ENCODE results near the gene ZNF253. TPM values are rescaled to one million over a fixed set of nuclear protein-coding genes. Genes with fewer than 3 reads are reported as not detected.
"Not testable (repeated sequence)": the region's sequence is repeated elsewhere in the genome, so short reads cannot be mapped to it uniquely, and the experiment has no call there.

The ZNF253 gene
- total RNA-seq, 1 experiment from 2014 or later, result 1.8 TPM

- intact Hi-C loops (cut with micrococcal nuclease), result loop anchor here (1.0 kb wide), 1 partner anchor 124 kb away; no protein-coding TSS in a partner anchor
- CTCF ChIA-PET, result no interaction called here
- no peak for DNase-seq (ENCODE audit: unreplicated experiment)
- BruUV-seq (replicated peaks), result no TSS peak
- TF ChIP-seq CTCF (IDR thresholded peaks at IDR 0.05; ENCODE audit: unreplicated experiment), result no peak
- Mint-ChIP-seq H3K36me3 (ENCODE audit: insufficient read depth, unreplicated experiment) (no peaks in the 10 kb centered on the region), H3K27ac (ENCODE audit: low read depth, unreplicated experiment) (peak overlapping the region; percentile 80), H3K4me1 (ENCODE audit: insufficient read depth, unreplicated experiment) (no peaks in the 10 kb centered on the region), H3K9me3 (ENCODE audit: unreplicated experiment) (peaks cover 28% of the 10 kb centered on the region), H3K27me3 (ENCODE audit: insufficient read depth, unreplicated experiment) (no peaks in the 10 kb centered on the region), H3K4me3 (ENCODE audit: unreplicated experiment) (peak overlapping the region; percentile 77)
- POLR2A ChIA-PET, result interaction anchor here (1.4 kb wide), 1 partner anchor 33 kb away, joined by 5 read pairs; no protein-coding TSS in a partner anchor
Observed at GRCh38 chr19:19900139-19900728, 34.6 kb downstream of the ZNF253 start.

GRCh38 chr19:19900729-19901444 is 35.2 kb downstream of the ZNF253 start, which contains the start of gene ZNF93:
TSS of gene ZNF93 (plus strand) at chr19:19900946. CDS start at chr19:19901089, 143 bp downstream.
- TF ChIP-seq CTCF (IDR thresholded peaks at IDR 0.05; ENCODE audit: unreplicated experiment), result no peak
- TSS peak; percentile 35 for BruUV-seq (replicated peaks)
- intact Hi-C loops (cut with micrococcal nuclease), result loop anchor here (1.0 kb wide), 1 partner anchor 125 kb away; no protein-coding TSS in a partner anchor
- H3K4me3 Mint-ChIP-seq (ENCODE audit: unreplicated experiment), result peak within 1 kb of the TSS; percentile 77
- DNase-seq (ENCODE audit: unreplicated experiment), result peak; percentile 83
- CTCF ChIA-PET, result no interaction called here
- POLR2A ChIA-PET, result interaction anchor here (1.4 kb wide), 1 partner anchor 34 kb away, joined by 5 read pairs; no protein-coding TSS in a partner anchor
- H3K27ac Mint-ChIP-seq (ENCODE audit: low read depth, unreplicated experiment), result peak within 1 kb of the TSS; percentile 80
- no peaks in the 10 kb centered on the region for H3K4me1 Mint-ChIP-seq (ENCODE audit: insufficient read depth, unreplicated experiment)
- no peaks in the 10 kb centered on the region for H3K27me3 Mint-ChIP-seq (ENCODE audit: insufficient read depth, unreplicated experiment)
- H3K9me3 Mint-ChIP-seq (ENCODE audit: unreplicated experiment), result peaks cover 29% of the 10 kb centered on the region
- H3K36me3 Mint-ChIP-seq (ENCODE audit: insufficient read depth, unreplicated experiment), result no peaks in the 10 kb centered on the region

- POLR2A ChIA-PET; H3K36me3 Mint-ChIP-seq (ENCODE audit: insufficient read depth, unreplicated experiment); DNase-seq (ENCODE audit: unreplicated experiment); H3K27me3 Mint-ChIP-seq (ENCODE audit: insufficient read depth, unreplicated experiment); H3K4me3 Mint-ChIP-seq (ENCODE audit: unreplicated experiment); intact Hi-C loops (cut with micrococcal nuclease); H3K27ac Mint-ChIP-seq (ENCODE audit: low read depth, unreplicated experiment); H3K4me1 Mint-ChIP-seq (ENCODE audit: insufficient read depth, unreplicated experiment); BruUV-seq (replicated peaks); CTCF ChIA-PET: not testable (repeated sequence)
- H3K9me3 Mint-ChIP-seq (ENCODE audit: unreplicated experiment), result peaks cover 21% of the 10 kb centered on the region
Observed at GRCh38 chr19:19907551-19907950, 41.9 kb downstream of the ZNF253 start.

GRCh38 chr19:19909654-19910053 is 44.0 kb downstream of the ZNF253 start:
- Mint-ChIP-seq H3K4me3 (ENCODE audit: unreplicated experiment) (no peak overlapping the region), H3K4me1 (ENCODE audit: insufficient read depth, unreplicated experiment) (no peaks in the 10 kb centered on the region), H3K27ac (ENCODE audit: low read depth, unreplicated experiment) (no peak overlapping the region), H3K36me3 (ENCODE audit: insufficient read depth, unreplicated experiment) (no peaks in the 10 kb centered on the region), H3K9me3 (ENCODE audit: unreplicated experiment) (peaks cover 16% of the 10 kb centered on the region), H3K27me3 (ENCODE audit: insufficient read depth, unreplicated experiment) (no peaks in the 10 kb centered on the region)
- intact Hi-C loops (cut with micrococcal nuclease), result no loop called here
- ChIA-PET POLR2A (no interaction called here), CTCF (no interaction called here)
- TF ChIP-seq CTCF (IDR thresholded peaks at IDR 0.05; ENCODE audit: unreplicated experiment), result no peak
- DNase-seq (ENCODE audit: unreplicated experiment), result no peak
- no TSS peak for BruUV-seq (replicated peaks)

Measured in MCF 10A (cell line).